HCT116 (cell line): Measurements from ENCODE around the gene DRG1. TPM values are rescaled to one million over a fixed set of nuclear protein-coding genes. Genes with fewer than 3 reads are reported as not detected.

ENCODE experiments used
- ATAC-seq: fragments of 200-7000 bp; cut with Tn5 transposase; 2 replicates; pipeline ENCODE4 v1.9.1; 2020; ENCODE audit warnings: mild to moderate bottlenecking, moderate library complexity
- BruUV-seq: library from RNA; stranded (reverse); fragments of 400-500 nt; replicated peaks from 2 replicates; lab custom pipeline; 2021; lab: Mats Ljungman, UMichigan
- CTCF ChIA-PET: fragments of 300-600 bp; sonication (Branson Sonifier 250); formaldehyde crosslinking; loops from one replicate; lab custom pipeline; 2021; ENCODE audit warnings: antibody characterized with exemption; lab: Charles Lee
- POLR2A ChIA-PET: fragments of 300-600, 350-600 bp; sonication (Branson Sonifier 250); formaldehyde crosslinking; loops from one replicate; lab custom pipeline; 2021; ENCODE audit warnings: antibody characterized with exemption; lab: Charles Lee
- RAD21 ChIA-PET, 2 experiments: fragments of 300-600 bp; sonication (Branson Sonifier 250); formaldehyde crosslinking; loops; one replicate each; lab custom pipeline; 2023; ENCODE audit warnings: low total read pairs in 2 of 2; ENCODE audit not compliant: uncharacterized antibody in 2 of 2, unreplicated experiment in 2 of 2, low non-redundant PET in 1 of 2; lab: Charles Lee
- DNase-seq: peaks from one replicate; pipeline ENCODE4 v3.0.0-alpha.2; 2010; ENCODE audit warnings: low read depth, low spot score
- H2AFZ ChIP-seq: fragments of 200-600 bp; shearing (Covaris generic), sonication (generic); 2 replicates; pipeline ENCODE4 v1.6.1; 2017; ENCODE audit warnings: low read depth, mixed run types, mixed read lengths, antibody characterized with exemption, low read length; ENCODE audit not compliant: poor library complexity, severe bottlenecking
- H3K27ac ChIP-seq: 2 replicates; pipeline ENCODE4 v1.5.1; 2012; ENCODE audit warnings: low read depth, low read length
- H3K27me3 ChIP-seq: fragments of 200-600 bp; sonication (generic); 2 replicates; pipeline ENCODE4 v1.6.1; 2016; ENCODE audit warnings: mixed run types, low read length, mixed read lengths; ENCODE audit not compliant: insufficient read depth
- H3K36me3 ChIP-seq, 2 experiments: fragments of 200-500 bp in 1 of 2; fragments of 200-600 bp in 1 of 2; sonication (Bioruptor generic) in 1 of 2; sonication (generic) in 1 of 2; 2 replicates each; pipeline versions ENCODE4 v1.5.1 to v1.6.1; 2014 to 2016; ENCODE audit warnings: low read length in 2 of 2, inconsistent platforms in 1 of 2, mixed read lengths in 1 of 2, mixed run types in 1 of 2; ENCODE audit not compliant: insufficient read depth in 2 of 2, control insufficient read depth in 1 of 2
- H3K4me1 ChIP-seq, 2 experiments: fragments of 200-600 bp in 1 of 2; sonication (generic) in 1 of 2; 2 replicates each; pipeline versions ENCODE4 v1.5.1 to v1.6.1; 2012 to 2017; ENCODE audit warnings: low read length in 2 of 2, inconsistent platforms in 1 of 2, mild to moderate bottlenecking in 1 of 2, mixed read lengths in 1 of 2, mixed run types in 1 of 2, moderate library complexity in 1 of 2; ENCODE audit not compliant: insufficient read depth in 2 of 2, control insufficient read depth in 1 of 2
- H3K4me2 ChIP-seq: fragments of 200-600 bp; sonication (generic); 2 replicates; pipeline ENCODE4 v1.6.1; 2017; ENCODE audit warnings: mixed run types, low read length, mixed read lengths
- H3K4me3 ChIP-seq, 2 experiments: fragments of 200-600 bp in 1 of 2; sonication (generic) in 1 of 2; replicated peaks in 1 of 2; 2 replicates each; pipeline ENCODE4 v1.5.1; 2011 to 2016; ENCODE audit warnings: low read length in 2 of 2, control low read depth in 1 of 2, low read depth in 1 of 2, mild to moderate bottlenecking in 1 of 2, mixed read lengths in 1 of 2, mixed run types in 1 of 2
- H3K79me2 ChIP-seq: fragments of 200-600 bp; sonication (generic); 2 replicates; pipeline ENCODE4 v1.6.1; 2017; ENCODE audit warnings: mild to moderate bottlenecking, mixed run types, low read length, moderate library complexity, mixed read lengths; ENCODE audit not compliant: insufficient read depth
- H3K9ac ChIP-seq: fragments of 200-600 bp; sonication (generic); 2 replicates; pipeline ENCODE4 v1.6.1; 2016; ENCODE audit warnings: low read length, mixed read lengths
- H3K9me2 ChIP-seq: fragments of 200-600 bp; sonication (generic), shearing (Covaris generic); 2 replicates; pipeline ENCODE4 v1.6.1; 2017; ENCODE audit warnings: mixed run types, mild to moderate bottlenecking, moderate library complexity; ENCODE audit not compliant: insufficient read depth
- H3K9me3 ChIP-seq, 2 experiments: fragments of 200-500 bp in 1 of 2; fragments of 200-600 bp in 1 of 2; sonication (Bioruptor generic) in 1 of 2; sonication (generic) in 1 of 2; 2 replicates each; pipeline ENCODE4 v1.6.1; 2014 to 2017; ENCODE audit warnings: low read length in 2 of 2, mixed read lengths in 2 of 2, inconsistent platforms in 1 of 2, low read depth in 1 of 2, mild to moderate bottlenecking in 1 of 2, mixed run types in 1 of 2, moderate library complexity in 1 of 2; ENCODE audit not compliant: control insufficient read depth in 1 of 2, insufficient read depth in 1 of 2
- H4K20me1 ChIP-seq: fragments of 200-600 bp; sonication (generic), shearing (Covaris generic); 2 replicates; pipeline ENCODE4 v1.6.1; 2017; ENCODE audit warnings: mixed run types, mild to moderate bottlenecking, moderate library complexity; ENCODE audit not compliant: insufficient read depth
- CEBPB ChIP-seq: IDR thresholded peaks from 2 replicates; pipeline ENCODE4 v1.6.1; 2012; ENCODE audit warnings: low read depth
- ELF1 ChIP-seq: IDR thresholded peaks from 2 replicates; pipeline ENCODE4 v1.6.1; 2012; ENCODE audit warnings: low read depth, borderline replicate concordance
- EZH2 ChIP-seq: fragments of 200-600 bp; sonication (generic); IDR thresholded peaks from 2 replicates; pipeline ENCODE4 v1.6.1; 2017; ENCODE audit warnings: antibody characterized with exemption, mixed run types
- EZH2phosphoT487 ChIP-seq: fragments of 200-600 bp; IDR thresholded peaks from 2 replicates; pipeline ENCODE4 v1.6.1; 2018; ENCODE audit warnings: antibody characterized with exemption, borderline replicate concordance
- FOSL1 ChIP-seq: IDR thresholded peaks from 2 replicates; pipeline ENCODE4 v1.6.1; 2012; ENCODE audit warnings: low read depth
- JUND ChIP-seq: IDR thresholded peaks from 2 replicates; pipeline ENCODE4 v1.6.1; 2012
- POLR2A ChIP-seq: IDR thresholded peaks from 2 replicates; pipeline ENCODE4 v1.7.0; 2011; ENCODE audit warnings: borderline replicate concordance; ENCODE audit not compliant: insufficient read depth, insufficient read length; ENCODE audit errors: extremely low read depth
- RAD21 ChIP-seq: IDR thresholded peaks from 2 replicates; pipeline ENCODE4 v1.6.1; 2012; ENCODE audit warnings: low read depth, mild to moderate bottlenecking
- SP1 ChIP-seq: IDR thresholded peaks from 2 replicates; pipeline ENCODE4 v1.6.1; 2012; ENCODE audit warnings: low read depth
- YY1 ChIP-seq: IDR thresholded peaks from 2 replicates; pipeline ENCODE4 v1.6.1; 2011; ENCODE audit warnings: low read length, low read depth, moderate library complexity, mild to moderate bottlenecking; ENCODE audit not compliant: insufficient replicate concordance; ENCODE audit errors: extremely low read depth
- ZNF274 ChIP-seq: fragments of 200-500 bp; sonication (Bioruptor generic); IDR thresholded peaks from 2 replicates; pipeline ENCODE4 v1.6.1; 2014; ENCODE audit warnings: mild to moderate bottlenecking, low read depth, low read length, inconsistent platforms
- intact Hi-C: fragments of 100-400 bp; cut with micrococcal nuclease; formaldehyde crosslinking; loops from 2 replicates; pipeline ENCODE4 v1.10.0; 2022
- total RNA-seq: library from RNA; stranded (reverse); gene quantifications from one replicate; pipeline ENCODE4 v1.2.1, GENCODE V29; 2021; ENCODE audit not compliant: unreplicated experiment
- TF ChIP-seq, protein P1 (sequence below): IDR thresholded peaks from 2 replicates; pipeline ENCODE4 v1.6.1; 2011; ENCODE audit warnings: mild to moderate bottlenecking, low read length, moderate library complexity; ENCODE audit not compliant: insufficient replicate concordance; ENCODE audit errors: extremely low read depth
- TF ChIP-seq, protein P2 (sequence below): IDR thresholded peaks from 2 replicates; pipeline ENCODE4 v1.6.1; 2012
- TF ChIP-seq, protein P3 (sequence below), 3 experiments: fragments of 200-600 bp in 1 of 3; sonication (generic) in 1 of 3; IDR thresholded peaks in 2 of 3; conservative IDR thresholded peaks in 1 of 3; 2 replicates each; pipeline ENCODE4 v1.5.1; 2012 to 2017; ENCODE audit warnings: low read depth in 2 of 3, low read length in 2 of 3, antibody characterized with exemption in 1 of 3, borderline replicate concordance in 1 of 3, control low read depth in 1 of 3, mild to moderate bottlenecking in 1 of 3, mixed read lengths in 1 of 3, mixed run types in 1 of 3, moderate library complexity in 1 of 3; ENCODE audit not compliant: insufficient read depth in 1 of 3

DRG1 gene
- total RNA-seq, 1 experiment from 2014 or later: 68.2 TPM

DNA sequence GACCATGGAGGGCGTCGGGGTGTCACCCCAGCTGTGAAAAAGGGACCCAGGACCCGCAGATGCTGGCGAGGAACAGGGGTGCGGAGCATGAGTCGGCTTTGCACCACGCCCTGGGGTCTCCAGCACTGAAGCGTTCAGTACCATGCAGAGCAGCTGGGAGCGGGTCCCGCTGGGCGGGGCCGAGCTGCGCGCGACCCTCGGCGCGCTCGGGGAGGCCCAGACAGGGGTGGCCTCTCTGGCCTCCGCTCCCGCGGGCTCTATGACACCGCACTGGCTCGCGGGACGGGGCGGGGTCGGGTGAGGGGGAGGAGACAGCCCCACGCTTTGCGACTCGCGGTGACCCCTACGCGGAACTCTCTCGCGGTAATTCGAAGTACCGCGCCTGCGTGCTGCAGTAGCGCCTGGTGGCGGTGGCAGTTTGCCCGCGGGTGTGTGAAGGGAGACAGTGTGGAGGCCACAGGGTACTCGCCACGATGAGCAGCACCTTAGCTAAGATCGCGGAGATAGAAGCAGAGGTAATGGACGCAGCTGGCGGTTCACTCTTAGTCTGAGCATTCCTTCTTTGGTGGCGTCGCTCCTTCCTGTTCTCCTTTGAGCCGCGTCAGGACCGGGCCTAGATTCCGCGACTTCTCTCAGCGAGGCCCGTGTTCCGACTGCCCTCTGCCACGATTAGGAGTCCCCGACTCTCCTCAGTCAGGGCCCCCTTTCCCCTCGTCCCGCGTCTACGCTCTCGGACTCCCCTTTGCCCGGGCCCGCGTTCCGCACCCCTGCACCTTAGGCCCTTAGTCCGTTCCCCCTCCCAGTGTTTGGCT lies at the start of gene DRG1 (continued):
- TF ChIP-seq, protein P1, sequence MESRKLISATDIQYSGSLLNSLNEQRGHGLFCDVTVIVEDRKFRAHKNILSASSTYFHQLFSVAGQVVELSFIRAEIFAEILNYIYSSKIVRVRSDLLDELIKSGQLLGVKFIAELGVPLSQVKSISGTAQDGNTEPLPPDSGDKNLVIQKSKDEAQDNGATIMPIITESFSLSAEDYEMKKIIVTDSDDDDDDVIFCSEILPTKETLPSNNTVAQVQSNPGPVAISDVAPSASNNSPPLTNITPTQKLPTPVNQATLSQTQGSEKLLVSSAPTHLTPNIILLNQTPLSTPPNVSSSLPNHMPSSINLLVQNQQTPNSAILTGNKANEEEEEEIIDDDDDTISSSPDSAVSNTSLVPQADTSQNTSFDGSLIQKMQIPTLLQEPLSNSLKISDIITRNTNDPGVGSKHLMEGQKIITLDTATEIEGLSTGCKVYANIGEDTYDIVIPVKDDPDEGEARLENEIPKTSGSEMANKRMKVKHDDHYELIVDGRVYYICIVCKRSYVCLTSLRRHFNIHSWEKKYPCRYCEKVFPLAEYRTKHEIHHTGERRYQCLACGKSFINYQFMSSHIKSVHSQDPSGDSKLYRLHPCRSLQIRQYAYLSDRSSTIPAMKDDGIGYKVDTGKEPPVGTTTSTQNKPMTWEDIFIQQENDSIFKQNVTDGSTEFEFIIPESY: peak; percentile 95
- no peak for TF ChIP-seq ELF1
- no peak for TF ChIP-seq FOSL1
- TF ChIP-seq, protein P2, sequence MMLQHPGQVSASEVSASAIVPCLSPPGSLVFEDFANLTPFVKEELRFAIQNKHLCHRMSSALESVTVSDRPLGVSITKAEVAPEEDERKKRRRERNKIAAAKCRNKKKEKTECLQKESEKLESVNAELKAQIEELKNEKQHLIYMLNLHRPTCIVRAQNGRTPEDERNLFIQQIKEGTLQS: no peak

DNA sequence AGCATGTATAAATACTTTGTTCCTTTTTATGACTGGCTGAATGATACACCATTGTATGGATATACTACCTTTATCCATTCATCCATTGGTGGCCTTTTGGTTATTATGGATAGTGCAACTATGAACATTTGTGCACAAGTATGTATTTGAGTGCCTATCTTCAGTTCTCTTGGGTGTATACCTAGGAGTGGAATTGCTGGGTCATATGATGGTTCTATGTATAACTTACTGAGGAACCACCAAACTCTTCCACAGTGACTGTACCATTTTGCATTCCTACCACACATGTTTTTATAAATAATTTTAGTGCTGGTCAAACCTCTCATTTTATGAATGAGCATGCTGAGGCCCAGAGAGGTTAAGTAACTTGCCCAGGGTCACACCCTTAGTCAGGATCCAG lies 49.4 kb upstream of the DRG1 start:
- no peak overlapping the region for H2AFZ ChIP-seq
- H3K9me2 ChIP-seq: no peaks in the 10 kb centered on the region
- TF ChIP-seq RAD21 (no peak), YY1 (no peak), ZNF274 (no peak), POLR2A (no peak), EZH2 (no peak), CEBPB (no peak), SP1 (no peak), EZH2phosphoT487 (no peak), JUND (no peak)
- TF ChIP-seq, protein P1: no peak
- TF ChIP-seq, protein P2: no peak
- TF ChIP-seq, protein P3, sequence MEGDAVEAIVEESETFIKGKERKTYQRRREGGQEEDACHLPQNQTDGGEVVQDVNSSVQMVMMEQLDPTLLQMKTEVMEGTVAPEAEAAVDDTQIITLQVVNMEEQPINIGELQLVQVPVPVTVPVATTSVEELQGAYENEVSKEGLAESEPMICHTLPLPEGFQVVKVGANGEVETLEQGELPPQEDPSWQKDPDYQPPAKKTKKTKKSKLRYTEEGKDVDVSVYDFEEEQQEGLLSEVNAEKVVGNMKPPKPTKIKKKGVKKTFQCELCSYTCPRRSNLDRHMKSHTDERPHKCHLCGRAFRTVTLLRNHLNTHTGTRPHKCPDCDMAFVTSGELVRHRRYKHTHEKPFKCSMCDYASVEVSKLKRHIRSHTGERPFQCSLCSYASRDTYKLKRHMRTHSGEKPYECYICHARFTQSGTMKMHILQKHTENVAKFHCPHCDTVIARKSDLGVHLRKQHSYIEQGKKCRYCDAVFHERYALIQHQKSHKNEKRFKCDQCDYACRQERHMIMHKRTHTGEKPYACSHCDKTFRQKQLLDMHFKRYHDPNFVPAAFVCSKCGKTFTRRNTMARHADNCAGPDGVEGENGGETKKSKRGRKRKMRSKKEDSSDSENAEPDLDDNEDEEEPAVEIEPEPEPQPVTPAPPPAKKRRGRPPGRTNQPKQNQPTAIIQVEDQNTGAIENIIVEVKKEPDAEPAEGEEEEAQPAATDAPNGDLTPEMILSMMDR (IDR thresholded peaks at IDR 0.05 in 2 of 3, conservative IDR thresholded peaks at IDR 0.05 in 1 of 3; ENCODE audit: borderline replicate concordance in 1 of 3, insufficient read depth in 1 of 3, low read depth in 2 of 3, low read length in 2 of 3): no peak
- ATAC-seq (no peak), DNase-seq (no peak)
- BruUV-seq: no TSS peak
- no peak overlapping the region for H3K4me2 ChIP-seq
- no peaks in the 10 kb centered on the region for H3K9me3 ChIP-seq
- ChIA-PET RAD21 (no interaction called here), POLR2A (no interaction called here), CTCF (no interaction called here)
- H3K4me1 ChIP-seq: peaks cover 7 to 22% of the 10 kb centered on the region in 2 experiments
- peaks cover 8% of the 10 kb centered on the region; the same call in 1 of the 2 replicates for H3K79me2 ChIP-seq
- no peaks in the 10 kb centered on the region for H3K27me3 ChIP-seq
- intact Hi-C loops: loop anchor here (10.0 kb wide), 1 partner anchor 285 kb away; no protein-coding TSS in a partner anchor
- no peaks in the 10 kb centered on the region for H3K36me3 ChIP-seq
- H4K20me1 ChIP-seq: no peaks in the 10 kb centered on the region
- H3K9ac ChIP-seq: no peak overlapping the region
- no peak overlapping the region for H3K27ac ChIP-seq
- H3K4me3 ChIP-seq: no peak overlapping the region
